Urinary bladder (tissue), 4 donors: ENCODE data around the gene COMMD1. TPM values are rescaled to one million over a fixed set of nuclear protein-coding genes. Genes with fewer than 3 reads are reported as not detected.
"Not testable (repeated sequence)": the region's sequence is repeated elsewhere in the genome, so short reads cannot be mapped to it uniquely, and the experiment has no call there.

ENCODE experiments used
- DNase-seq: peaks from one replicate; pipeline ENCODE4 v3.0.0-alpha.2; 2015; ENCODE audit errors: extremely low spot score
- H3K27ac ChIP-seq: one replicate; pipeline ENCODE4 v1.5.1; 2013; ENCODE audit warnings: low read depth, mild to moderate bottlenecking, moderate library complexity
- H3K36me3 ChIP-seq: one replicate; pipeline ENCODE4 v1.6.1; 2013; ENCODE audit warnings: mild to moderate bottlenecking, moderate library complexity; ENCODE audit not compliant: insufficient read depth
- H3K4me1 ChIP-seq: one replicate; pipeline ENCODE4 v1.6.1; 2013; ENCODE audit warnings: mild to moderate bottlenecking, moderate library complexity; ENCODE audit not compliant: insufficient read depth
- H3K4me3 ChIP-seq: one replicate; pipeline ENCODE4 v1.5.1; 2013; ENCODE audit warnings: low read depth, low read length
- WGBS: extraction: QIAGEN DNeasy Blood & Tissue Kit; methylation state at CpG from one replicate; pipeline ENCODE4 v1.1.7; 2013; 5-methylcytosine and 5-hydroxymethylcytosine counted together
- polyA plus RNA-seq: library from polyadenylated mRNA; stranded (reverse); fragments of 200-250 nt; gene quantifications from one replicate; pipeline ENCODE4 v1.2.3, GENCODE V29; 2013
- total RNA-seq: library from RNA; depleted of rRNA; stranded (reverse); fragments of >200 nt; gene quantifications from one replicate; pipeline ENCODE4 v1.2.3, GENCODE V29; 2014
- donor health status: healthy with polysubstance abuse.
- donor health status: healthy.

Gene COMMD1
- total and polyA plus RNA-seq, 2 donors = 43.2 to 49.1 TPM

DNA sequence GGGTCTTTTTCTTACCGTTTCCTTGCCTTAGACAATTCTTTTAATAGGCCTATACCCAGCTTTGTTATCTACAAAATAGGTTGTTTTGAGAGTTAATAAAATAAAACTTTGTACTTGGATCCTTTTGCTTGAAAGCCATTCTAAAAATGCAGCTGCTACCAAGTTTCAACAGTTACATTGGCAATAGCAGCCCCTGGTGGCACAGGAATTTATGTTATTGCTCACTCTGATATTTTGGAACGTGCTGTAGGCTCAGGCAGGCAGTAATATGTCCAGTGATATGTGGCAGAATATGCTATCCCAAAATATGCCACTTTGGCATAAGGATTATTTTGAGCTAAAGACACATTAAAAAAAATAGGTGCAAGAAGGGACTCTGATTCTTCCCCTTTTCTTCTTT lies 6.7 kb upstream of the COMMD1 start:
- Histone ChIP-seq H3K4me3 (no peak overlapping the region), H3K27ac (no peak overlapping the region), H3K4me1 (no peaks in the 10 kb centered on the region), H3K36me3 (no peaks in the 10 kb centered on the region)
- WGBS = 24% methylated on average over 2 of the region's 2 CpGs
- no peak for DNase-seq

DNA sequence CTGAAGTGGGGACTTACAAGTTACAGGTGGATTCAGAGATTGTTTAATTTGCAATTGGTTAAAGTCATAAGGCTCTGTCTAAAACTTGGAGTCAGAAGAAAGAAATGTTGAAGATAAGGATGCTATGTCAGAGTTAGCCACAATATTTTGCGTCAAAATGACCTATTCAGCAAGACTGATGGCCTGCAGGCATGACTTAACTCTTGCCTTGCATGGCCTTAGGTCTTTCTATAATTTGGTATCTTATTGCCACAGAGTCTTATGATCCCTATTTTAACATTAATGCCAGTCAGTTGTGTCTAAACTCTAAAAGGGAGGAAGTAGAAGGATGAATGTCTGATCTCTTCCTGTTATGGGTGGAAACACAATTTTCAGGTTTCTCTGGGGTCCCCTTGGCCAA lies 5.2 kb upstream of the COMMD1 start:
- no peak overlapping the region for H3K27ac ChIP-seq
- H3K4me1 ChIP-seq = no peaks in the 10 kb centered on the region
- no peaks in the 10 kb centered on the region for H3K36me3 ChIP-seq
- H3K4me3 ChIP-seq = no peak overlapping the region
- 51% methylated on average over 1 of the region's 1 CpG for WGBS
- no peak for DNase-seq

DNA sequence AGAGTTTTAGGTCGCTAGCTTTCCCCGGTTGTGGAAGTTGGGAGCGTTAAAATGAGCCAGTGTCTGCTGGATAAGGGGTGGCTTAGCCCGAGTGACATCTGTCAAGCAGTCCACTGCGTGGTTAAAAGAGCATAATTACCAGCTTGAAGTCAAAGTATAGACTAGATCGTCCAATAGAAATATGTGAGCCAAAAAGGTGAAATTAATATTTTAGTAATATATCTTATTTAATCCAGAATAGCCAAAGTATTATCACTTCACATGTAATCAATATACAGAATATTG lies 654 bp downstream of the COMMD1 start:
- DNase-seq = no peak
- Histone ChIP-seq H3K4me3 (peak overlapping the region; percentile 84), H3K27ac (no peak overlapping the region), H3K4me1 (no peaks in the 10 kb centered on the region), H3K36me3 (no peaks in the 10 kb centered on the region)
- WGBS = 2% methylated on average over 6 of the region's 6 CpGs

DNA sequence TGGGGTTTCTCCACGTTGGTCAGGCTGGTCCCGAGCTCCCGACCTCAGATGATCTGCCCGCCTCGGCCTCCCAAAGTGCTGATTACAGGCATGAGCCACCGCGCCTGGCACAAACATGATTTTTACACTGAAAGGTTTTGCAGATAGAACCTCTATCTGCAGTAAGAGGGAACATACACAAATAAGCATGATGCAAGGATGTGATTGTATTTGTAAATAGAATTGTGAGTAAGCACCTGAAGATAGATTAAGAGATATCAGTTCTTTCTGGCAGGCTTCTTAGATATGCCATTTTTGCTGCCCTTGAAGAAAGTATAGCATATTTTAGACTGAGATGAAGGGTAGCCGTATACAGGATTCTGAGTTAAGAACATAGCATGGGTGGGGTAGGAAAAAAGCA lies 3.6 kb downstream of the COMMD1 start:
- no peaks in the 10 kb centered on the region for H3K36me3 ChIP-seq
- H3K4me1 ChIP-seq = no peaks in the 10 kb centered on the region
- H3K27ac ChIP-seq = no peak overlapping the region
- no peak for DNase-seq
- H3K4me3 ChIP-seq = no peak overlapping the region
- 92% methylated on average over 8 of the region's 8 CpGs for WGBS

DNA sequence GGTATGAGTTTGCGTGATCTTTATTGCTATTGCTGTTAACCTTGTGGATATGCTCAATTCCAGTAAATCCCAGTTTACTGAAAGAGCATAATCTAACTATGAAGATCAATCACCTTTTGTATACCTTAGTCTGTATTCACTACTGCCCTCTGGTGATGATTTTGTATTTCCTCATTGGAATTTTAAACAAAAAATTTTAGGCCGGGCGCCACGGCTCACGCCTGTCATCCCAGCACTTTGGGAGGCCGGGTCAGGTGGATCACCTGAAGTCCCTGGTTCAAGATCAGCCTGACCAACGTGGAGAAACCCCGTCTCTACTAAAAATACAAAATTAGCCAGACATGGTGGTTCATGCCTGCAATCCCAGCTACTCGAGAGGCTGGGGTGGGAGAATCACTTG lies 5.1 kb downstream of the COMMD1 start:
- WGBS = 77% methylated on average over 9 of the region's 9 CpGs
- Histone ChIP-seq H3K36me3 (no peaks in the 10 kb centered on the region), H3K27ac (no peak overlapping the region), H3K4me1 (no peaks in the 10 kb centered on the region), H3K4me3 (no peak overlapping the region)
- no peak for DNase-seq

DNA sequence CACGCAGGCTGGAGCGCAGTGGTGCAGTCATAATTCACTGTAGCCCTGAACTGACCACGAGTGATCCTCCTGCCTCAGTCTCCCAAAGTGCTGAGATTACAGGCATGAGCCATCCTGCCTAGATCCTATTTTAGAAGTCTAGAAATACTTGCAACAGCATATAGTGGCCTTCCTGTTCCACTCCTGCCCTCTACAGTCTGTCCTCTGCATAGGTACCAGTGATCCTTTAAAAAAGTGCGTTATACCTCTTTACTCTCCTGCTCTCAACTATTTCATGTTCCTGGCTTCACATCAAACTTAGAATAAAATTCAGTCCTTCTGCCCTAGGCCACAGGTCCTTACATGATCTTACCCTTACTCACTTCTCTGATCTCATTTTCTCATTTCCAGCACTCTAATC lies 6.0 kb downstream of the COMMD1 start:
- no peak overlapping the region for H3K27ac ChIP-seq
- no peak for DNase-seq
- WGBS = 97% methylated on average over 4 of the region's 4 CpGs
- H3K4me3 ChIP-seq = no peak overlapping the region
- H3K36me3 ChIP-seq = no peaks in the 10 kb centered on the region
- H3K4me1 ChIP-seq = no peaks in the 10 kb centered on the region

DNA sequence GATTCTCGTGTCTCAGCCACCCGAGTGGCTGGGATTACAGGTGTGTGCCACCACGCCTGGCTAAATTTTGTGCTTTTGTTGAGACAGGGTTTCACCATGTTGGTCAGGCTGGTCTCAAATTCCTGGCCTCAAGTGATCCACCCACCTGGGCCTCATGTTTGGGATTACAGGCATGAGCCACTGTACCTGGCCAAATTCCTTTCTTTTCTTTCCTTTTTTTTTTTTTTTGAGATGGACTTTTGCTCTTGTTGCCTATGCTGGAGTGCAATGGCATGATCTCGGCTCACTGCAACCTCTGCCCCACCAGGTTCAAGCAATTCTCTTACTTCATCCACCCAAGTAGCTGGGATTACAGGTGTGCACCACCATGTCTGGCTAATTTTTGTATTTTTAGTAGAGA lies 9.3 kb downstream of the COMMD1 start:
- not testable (repeated sequence) for H3K4me1 ChIP-seq, H3K36me3 ChIP-seq, H3K27ac ChIP-seq, DNase-seq, H3K4me3 ChIP-seq
- 96% methylated on average over 4 of the region's 4 CpGs for WGBS

DNA sequence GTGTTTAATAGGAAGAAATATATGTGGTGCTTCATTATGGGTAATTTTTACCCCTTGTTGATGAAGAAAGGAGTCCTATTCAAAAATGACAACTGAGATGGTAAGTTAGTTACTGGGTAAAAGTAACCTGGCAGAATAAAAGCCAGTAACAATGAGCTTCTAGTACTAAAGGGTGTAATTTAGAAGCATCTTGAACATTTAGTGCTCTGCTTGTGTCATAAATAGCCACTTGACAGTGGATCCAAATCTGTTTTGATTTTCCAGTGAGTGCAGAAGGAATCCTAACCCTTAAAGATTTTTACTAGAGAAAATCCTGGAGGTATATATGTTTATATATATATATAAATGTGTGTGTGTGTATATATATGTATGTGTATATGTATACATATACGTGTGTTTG lies 15.1 kb downstream of the COMMD1 start:
- no peaks in the 10 kb centered on the region for H3K36me3 ChIP-seq
- H3K4me3 ChIP-seq = no peak overlapping the region
- 59% methylated on average over 1 of the region's 1 CpG for WGBS
- H3K4me1 ChIP-seq = no peaks in the 10 kb centered on the region
- no peak overlapping the region for H3K27ac ChIP-seq
- DNase-seq = no peak

DNA sequence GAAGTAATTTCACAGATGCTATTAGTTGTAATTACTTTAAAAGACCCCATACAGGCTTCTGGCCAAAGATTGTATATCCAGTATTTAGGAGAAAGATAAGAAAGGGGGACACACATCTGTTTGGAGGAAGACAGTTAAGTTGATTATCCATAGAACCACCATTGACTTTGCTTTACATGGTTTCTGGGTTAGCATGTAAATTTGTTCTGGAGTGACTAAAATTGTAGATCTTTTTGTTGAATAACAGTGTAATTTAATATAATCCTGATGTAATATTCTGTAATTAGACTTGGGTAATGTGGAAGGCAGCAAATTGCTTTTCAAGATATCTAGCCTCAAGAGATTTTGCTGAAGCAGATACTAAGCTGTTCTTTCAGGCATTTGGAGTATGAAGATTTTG lies 17.2 kb downstream of the COMMD1 start:
- H3K4me3 ChIP-seq = no peak overlapping the region
- no peak for DNase-seq
- H3K4me1 ChIP-seq = no peaks in the 10 kb centered on the region
- H3K36me3 ChIP-seq = no peaks in the 10 kb centered on the region
- H3K27ac ChIP-seq = no peak overlapping the region

DNA sequence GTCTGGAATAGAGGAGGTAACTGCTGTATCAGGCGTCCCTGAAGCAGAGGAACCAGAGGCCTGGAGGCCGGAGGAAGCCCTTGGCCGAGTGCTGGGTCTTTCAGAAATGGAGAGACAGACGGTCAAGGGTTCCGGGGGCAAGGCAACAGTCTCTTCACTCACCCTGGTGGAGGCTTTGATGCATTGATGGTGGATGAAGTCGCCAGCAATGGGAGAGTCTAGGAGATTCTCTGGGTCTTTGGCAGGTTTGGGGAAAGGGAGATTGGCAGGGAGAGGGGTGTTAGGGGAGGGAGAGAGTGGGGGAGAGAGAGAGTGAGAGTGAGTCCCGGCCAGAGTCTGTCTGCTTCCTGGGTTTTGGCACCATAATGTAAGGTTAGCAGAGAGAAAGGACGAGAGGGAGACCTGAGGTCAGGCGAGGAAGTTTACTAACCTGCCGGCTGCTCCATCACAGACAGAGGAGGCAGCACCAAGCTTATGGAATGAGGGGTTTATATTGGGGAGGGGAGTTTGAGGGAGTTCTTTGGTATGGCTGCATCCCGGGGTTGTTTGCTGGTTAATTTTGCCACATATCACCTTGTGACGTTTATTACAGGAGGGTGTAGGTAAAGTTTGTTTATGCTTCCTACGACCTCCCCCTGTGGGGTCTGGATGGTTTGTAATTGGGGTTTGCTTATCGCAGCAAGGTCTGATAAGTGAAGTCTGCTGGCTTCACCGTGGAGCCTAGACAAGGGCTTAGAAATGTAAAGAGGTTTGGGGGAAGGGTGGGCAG lies 19.6 kb downstream of the COMMD1 start:
- 69% methylated on average over 15 of the region's 15 CpGs for WGBS
- H3K4me3 ChIP-seq = no peak overlapping the region
- H3K27ac ChIP-seq = no peak overlapping the region
- H3K36me3 ChIP-seq = no peaks in the 10 kb centered on the region
- no peak for DNase-seq
- H3K4me1 ChIP-seq = no peaks in the 10 kb centered on the region

DNA sequence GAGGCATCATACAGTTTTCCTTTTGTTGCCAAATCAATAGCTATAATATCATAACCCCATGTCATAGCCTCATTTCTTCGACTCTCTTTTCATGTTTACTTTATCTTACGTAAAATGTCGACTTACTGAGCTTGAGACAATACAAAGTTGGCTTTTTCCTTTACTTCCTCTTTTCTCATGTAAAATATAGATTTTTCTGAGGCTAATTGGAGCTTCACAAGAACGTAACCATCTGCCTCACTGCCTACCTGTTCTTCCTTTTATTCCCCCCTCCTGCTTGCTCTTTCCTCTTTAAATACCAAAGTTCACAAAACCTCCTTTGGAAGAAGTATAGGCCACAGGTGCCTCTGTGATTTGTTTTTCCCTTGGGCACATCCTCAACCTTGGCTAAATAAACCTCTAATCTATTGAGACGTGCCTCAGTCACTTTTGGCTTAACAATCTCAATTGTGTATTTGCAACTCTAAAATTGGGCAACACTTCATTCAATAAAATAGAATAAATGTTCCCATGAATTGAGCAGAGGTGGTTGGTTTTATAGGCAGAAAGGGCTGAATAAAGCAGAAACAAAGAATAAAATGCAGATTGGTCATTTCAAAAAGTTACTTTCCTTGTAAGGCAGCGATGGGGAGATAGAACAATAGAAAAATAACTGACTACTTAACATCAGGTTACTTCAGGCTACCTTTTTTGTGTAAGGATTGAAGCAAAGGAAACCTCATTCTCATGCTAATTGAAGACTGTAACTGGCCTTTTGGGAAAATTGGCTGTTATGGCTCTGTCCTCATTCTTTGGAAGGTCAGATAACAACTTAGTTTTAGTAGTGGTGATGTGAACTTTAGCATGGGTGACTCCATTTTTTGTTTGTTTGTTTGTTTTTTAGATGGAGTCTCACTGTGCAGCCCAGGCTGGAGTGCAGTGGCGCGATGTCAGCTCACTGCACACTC lies 21.3 kb downstream of the COMMD1 start:
- Histone ChIP-seq H3K36me3 (no peaks in the 10 kb centered on the region), H3K4me3 (no peak overlapping the region), H3K27ac (no peak overlapping the region), H3K4me1 (no peaks in the 10 kb centered on the region)
- DNase-seq = no peak
- 87% methylated on average over 8 of the region's 8 CpGs for WGBS

DNA sequence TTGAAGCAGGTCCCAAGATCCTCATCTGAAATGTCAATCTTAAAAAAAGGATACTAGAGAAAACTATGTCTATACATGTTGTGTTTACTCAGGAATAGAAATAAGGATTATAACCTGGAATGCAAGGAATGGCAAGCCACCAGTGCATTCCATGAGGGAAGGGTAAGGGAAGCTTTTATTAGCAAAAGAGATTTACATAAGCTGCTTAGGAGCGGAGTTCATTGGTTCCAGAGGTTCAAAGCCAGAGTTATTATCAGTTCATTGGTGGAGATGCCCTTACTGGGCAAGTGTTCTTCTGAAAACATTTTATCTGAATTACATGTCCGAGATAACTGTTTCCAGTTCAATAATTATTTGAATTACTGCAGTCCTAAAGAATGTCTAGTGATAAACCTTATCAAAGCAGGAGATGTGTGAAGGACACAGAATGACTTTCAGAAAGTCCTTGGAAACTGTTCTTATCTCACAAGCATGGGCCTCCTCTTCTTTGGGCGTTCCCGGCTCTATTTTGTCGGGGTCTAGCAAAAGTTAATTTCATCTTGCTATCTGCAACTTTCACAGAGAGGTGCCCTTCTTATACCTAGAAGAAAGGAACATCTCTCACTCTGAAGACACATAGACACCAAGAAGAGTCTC lies 23.5 kb downstream of the COMMD1 start:
- H3K27ac ChIP-seq = no peak overlapping the region
- H3K36me3 ChIP-seq = no peaks in the 10 kb centered on the region
- WGBS = 45% methylated on average over 5 of the region's 5 CpGs
- H3K4me1 ChIP-seq = no peaks in the 10 kb centered on the region
- no peak for DNase-seq
- H3K4me3 ChIP-seq = no peak overlapping the region

DNA sequence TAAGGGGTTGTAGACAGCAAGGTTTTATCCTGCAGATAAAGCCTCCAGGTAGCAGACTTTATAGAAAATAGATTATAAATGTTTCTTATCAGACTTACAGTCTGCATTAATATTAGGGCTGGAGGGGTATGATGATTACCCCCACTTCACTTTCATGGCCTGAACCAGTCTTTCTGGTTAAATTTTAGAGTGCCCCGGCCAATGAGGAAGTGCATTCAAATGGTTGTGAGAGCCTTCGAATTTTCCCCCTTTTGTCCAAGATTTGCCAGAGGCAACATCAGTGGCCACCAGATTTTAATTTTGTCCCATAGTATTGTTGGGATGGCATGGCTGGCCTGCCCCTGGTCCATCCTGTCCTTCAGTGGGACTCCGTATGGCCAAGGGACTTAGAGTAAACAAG lies 31.6 kb downstream of the COMMD1 start:
- 91% methylated on average over 3 of the region's 3 CpGs for WGBS
- no peak overlapping the region for H3K4me3 ChIP-seq
- DNase-seq = no peak
- no peaks in the 10 kb centered on the region for H3K36me3 ChIP-seq
- no peaks in the 10 kb centered on the region for H3K4me1 ChIP-seq
- H3K27ac ChIP-seq = no peak overlapping the region

DNA sequence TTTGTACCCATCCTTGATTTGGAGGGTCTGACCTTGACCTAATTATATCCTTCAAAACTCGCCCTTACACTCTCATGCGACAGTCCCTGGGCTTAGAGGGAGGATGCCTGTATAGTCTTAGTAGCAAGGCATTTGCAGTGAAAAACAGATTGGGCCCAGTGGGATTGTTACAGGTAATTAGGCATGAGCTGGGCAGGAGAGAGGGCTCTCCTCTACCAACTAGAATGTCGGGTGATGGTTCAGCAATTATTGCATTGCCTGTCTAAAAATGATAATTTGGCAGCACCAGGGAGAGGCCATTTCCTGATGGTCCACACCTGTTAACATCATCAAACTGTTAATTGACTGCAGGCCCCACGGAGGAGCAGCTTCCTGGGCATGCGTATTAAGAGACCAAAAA lies 32.4 kb downstream of the COMMD1 start:
- Histone ChIP-seq H3K4me3 (no peak overlapping the region), H3K27ac (no peak overlapping the region), H3K36me3 (no peaks in the 10 kb centered on the region), H3K4me1 (no peaks in the 10 kb centered on the region)
- DNase-seq = no peak
- 72% methylated on average over 5 of the region's 5 CpGs for WGBS
